CD4-positive, alpha-beta T cell treated with Interleukin-6 at 100 ng/mL for 8 hours (primary cell): ENCODE measurements around the gene TMEM176B.
"Not testable (repeated sequence)": the region's sequence is repeated elsewhere in the genome, so short reads cannot be mapped to it uniquely, and the experiment has no call there.

Experiments used
- DNase-seq: peaks from one replicate; pipeline ENCODE4 v3.0.0-alpha.2; 2020; ENCODE audit warnings: mixed read lengths, low spot score

TMEM176B gene

GRCh38 chr7:150823043-150823442 is 22.9 kb upstream of the TMEM176B start:
- DNase-seq, result no peak

GRCh38 chr7:150820578-150821198 is 20.5 kb upstream of the TMEM176B start:
- no peak for DNase-seq

DNA sequence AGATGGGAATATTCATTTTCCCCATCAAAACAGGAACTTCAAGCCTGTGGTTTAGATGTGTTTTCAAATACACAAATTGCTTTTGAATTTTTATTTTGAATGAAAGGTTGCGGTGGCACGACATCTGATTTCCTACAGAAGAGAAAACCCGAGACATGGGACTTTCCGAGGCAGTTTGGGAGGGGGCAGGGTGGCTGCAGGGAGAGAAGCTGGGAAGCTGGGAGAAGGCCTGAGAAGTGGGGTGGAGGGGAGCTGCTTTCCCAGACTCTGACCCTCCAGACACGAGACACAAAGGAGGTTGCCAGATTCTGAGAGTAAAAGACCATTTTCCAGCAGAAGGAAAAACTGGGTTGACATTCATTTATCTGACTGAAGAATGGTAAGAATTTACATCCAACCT is 20.0 kb upstream of the TMEM176B start:
- no peak for DNase-seq

GRCh38 chr7:150818971-150819370 is 18.8 kb upstream of the TMEM176B start:
- DNase-seq, result no peak

GRCh38 chr7:150814328-150815001 is 14.3 kb upstream of the TMEM176B start:
- DNase-seq, result no peak

GRCh38 chr7:150807616-150808438 is 7.7 kb upstream of the TMEM176B start:
- DNase-seq, result not testable (repeated sequence)

- DNase-seq, result no peak
Observed at GRCh38 chr7:150806863-150807262, 6.7 kb upstream of the TMEM176B start.

- no peak for DNase-seq
Observed at GRCh38 chr7:150806454-150806853, 6.3 kb upstream of the TMEM176B start.

DNA sequence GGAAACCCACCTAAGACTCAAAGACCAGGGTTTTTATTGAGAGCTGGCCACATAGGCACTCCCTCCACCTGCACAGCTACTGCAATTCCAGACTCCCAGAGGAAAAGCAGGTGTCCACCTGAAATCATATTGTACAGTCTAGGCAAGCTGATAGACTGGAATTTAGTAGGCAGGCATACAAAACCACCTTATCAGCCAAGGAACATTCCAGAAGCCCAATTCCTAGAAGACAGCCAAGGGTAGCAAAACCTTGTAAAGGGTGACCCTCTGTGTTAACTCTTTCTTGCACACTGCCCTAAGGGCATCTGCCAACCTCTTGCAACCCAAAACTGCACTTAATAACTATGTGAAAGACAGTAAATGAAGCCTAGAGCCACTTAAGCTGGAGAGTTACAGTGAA is 5.7 kb upstream of the TMEM176B start:
- no peak for DNase-seq

- no peak for DNase-seq
Observed at GRCh38 chr7:150804802-150805201, 4.6 kb upstream of the TMEM176B start.

DNA sequence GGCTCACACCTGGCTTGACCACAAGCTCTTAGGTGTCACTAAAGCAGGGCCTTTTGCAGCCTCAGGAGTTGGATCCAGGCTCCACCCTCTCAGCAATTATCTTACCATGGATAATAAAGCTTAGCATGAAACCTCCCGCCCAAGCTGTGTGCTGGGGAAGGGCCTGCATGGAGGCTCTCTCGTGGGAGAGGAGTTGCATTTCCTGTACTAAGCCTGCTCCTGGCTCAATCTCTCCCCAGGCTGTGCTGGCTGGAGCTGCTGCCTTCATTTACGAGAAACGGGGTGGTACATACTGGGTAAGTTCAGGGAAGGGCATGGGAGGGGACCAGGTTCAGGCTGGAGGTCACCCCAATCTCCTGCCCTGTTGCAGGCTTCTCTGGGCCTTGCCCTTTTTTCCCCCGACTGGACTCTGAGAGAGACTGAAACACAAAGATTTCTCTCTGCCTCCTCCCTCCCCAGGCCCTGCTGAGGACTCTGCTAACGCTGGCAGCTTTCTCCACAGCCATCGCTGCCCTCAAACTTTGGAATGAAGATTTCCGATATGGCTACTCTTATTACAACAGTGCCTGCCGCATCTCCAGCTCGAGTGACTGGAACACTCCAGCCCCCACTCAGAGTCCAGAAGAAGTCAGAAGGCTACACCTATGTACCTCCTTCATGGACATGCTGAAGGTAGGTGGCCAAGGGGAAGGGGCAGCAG is 3.1 kb upstream of the TMEM176B start:
- no peak for DNase-seq

DNA sequence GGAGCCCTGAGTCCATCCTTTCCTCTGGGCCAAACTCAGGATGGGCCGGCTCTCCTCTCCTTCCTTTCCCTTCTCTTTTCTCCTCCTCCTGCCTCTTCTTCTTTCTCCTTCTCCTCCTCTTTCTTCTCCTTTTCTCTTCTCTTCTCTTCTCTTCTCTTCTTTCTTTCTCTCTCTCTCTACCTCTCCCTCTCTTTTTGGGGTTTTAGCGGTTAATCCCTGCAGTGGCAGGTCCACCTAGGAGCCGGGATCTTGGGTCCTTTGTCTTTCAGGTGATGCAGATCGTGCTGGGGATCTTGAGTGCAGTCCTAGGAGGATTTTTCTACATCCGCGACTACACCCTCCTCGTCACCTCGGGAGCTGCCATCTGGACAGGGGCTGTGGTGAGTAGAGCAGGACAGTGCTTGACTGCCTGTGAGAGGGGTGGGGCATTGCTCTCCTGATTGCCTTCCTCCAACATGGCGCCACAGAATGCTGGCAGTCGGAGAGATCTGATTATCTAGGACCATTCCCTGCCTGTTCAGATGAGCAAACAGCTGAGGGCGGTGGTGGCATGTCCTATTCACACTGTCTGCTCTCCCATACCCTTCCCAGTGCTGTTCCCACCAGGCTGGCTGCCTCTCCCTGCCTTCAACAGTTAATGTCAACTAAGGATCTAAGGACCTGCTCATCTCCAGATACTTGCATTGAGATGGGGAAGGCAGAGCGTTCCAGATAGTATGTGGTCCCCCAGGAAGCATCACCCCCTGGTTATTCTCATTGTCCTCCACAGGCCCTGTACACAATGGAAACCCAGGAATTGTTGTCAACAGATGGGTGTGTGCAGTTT is 2.0 kb upstream of the TMEM176B start:
- no peak for DNase-seq

GRCh38 chr7:150801242-150801945 is 1.2 kb upstream of the TMEM176B start:
- DNase-seq, result no peak

- DNase-seq, result peak; percentile 8
Observed at GRCh38 chr7:150800581-150801241, 547 bp upstream of the TMEM176B start, which contains the start of gene TMEM176A. Gene TMEM176A (plus strand): TSS chr7:150800769. CDS start chr7:150801551, 782 bp downstream.

DNA sequence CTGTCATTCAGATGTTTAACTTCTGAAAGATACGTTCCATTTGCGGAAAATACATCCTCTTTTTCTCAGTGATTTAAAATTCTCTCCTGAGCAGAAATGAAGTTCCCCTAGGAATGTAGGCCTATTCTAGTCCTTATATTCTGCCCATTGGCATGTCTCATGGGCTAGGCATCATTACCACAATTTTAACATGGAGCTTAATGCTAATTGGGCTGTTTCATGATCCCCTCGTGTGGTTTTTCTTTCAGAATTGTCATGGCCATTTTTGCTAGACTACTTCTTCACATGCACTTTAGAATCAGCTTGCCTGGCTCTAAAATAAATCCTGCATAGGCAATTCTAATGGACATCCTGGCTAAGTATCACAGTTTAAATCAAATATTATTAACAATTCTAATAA is 1.0 kb downstream of the TMEM176B start:
- no peak for DNase-seq

DNA sequence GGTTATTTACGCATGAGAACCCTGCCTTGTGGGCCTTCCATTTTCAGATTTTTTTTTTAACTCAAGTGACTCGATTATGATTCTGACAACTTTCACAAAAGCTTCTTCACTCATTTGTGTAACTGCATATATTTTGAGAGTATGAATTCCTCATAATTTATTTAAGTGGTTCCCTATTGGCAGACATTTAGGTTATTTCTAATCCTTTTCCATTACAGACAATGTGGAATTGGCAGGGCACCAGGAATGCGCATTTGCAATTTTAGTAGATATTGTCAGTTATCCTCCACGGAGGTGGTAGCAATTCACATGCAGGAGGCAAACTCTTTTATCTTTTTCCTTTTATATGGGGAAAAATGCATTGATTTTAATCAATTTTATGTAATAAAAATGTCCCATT is 2.5 kb downstream of the TMEM176B start:
- DNase-seq, result no peak

- DNase-seq, result no peak
Observed at GRCh38 chr7:150793569-150794238, 6.5 kb downstream of the TMEM176B start.

GRCh38 chr7:150791746-150792452 is 8.3 kb downstream of the TMEM176B start:
- no peak for DNase-seq

DNA sequence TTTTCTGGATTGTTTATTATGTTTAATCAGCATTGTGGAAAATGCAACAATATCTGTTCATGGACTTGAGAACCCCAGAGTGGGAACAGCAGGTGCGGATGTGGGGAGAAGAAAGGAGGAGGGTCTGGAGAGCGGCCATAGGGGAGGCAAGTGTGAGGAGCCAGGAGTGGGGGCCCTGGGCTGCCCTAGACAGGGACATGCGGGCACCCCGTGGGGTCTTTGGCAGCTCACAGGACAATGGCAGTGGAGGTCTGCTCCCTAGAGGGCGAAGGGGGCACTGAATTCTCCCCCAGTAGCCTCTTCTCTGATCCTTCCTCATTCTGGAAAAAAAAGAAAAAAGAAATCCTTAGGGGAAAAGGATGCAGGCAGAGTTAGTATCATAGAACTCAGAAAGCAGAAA is 8.9 kb downstream of the TMEM176B start:
- no peak for DNase-seq
